NCI-H1436 (cell line): ENCODE measurements around the gene FBXL2.
"Not testable (repeated sequence)": the region's sequence is repeated elsewhere in the genome, so short reads cannot be mapped to it uniquely, and the experiment has no call there.

Experiments
- DNase-seq: peaks from one replicate; lab custom pipeline; 2025; lab: John Stamatoyannopoulos, UW

The FBXL2 gene

GRCh38 chr3:33315826-33316225 is 38.6 kb downstream of the FBXL2 start:
- DNase-seq = no peak

GRCh38 chr3:33317963-33318709 is 40.9 kb downstream of the FBXL2 start:
- no peak for DNase-seq

GRCh38 chr3:33318710-33319380 is 41.6 kb downstream of the FBXL2 start:
- no peak for DNase-seq

- DNase-seq = no peak
Observed at GRCh38 chr3:33322412-33322811, 45.2 kb downstream of the FBXL2 start.

GRCh38 chr3:33331414-33331813 is 54.2 kb downstream of the FBXL2 start:
- DNase-seq = no peak

GRCh38 chr3:33334364-33334763 is 57.1 kb downstream of the FBXL2 start:
- no peak for DNase-seq

GRCh38 chr3:33338936-33339465 is 61.8 kb downstream of the FBXL2 start:
- DNase-seq = not testable (repeated sequence)

GRCh38 chr3:33339758-33340157 is 62.5 kb downstream of the FBXL2 start:
- DNase-seq = no peak

- DNase-seq = no peak
Observed at GRCh38 chr3:33355611-33356010, 78.4 kb downstream of the FBXL2 start.

- DNase-seq = no peak
Observed at GRCh38 chr3:33358172-33358781, 81.0 kb downstream of the FBXL2 start.

- no peak for DNase-seq
Observed at GRCh38 chr3:33360136-33360825, 83.0 kb downstream of the FBXL2 start.

- DNase-seq = no peak
Observed at GRCh38 chr3:33363113-33363800, 86.0 kb downstream of the FBXL2 start.

GRCh38 chr3:33364060-33364459 is 86.8 kb downstream of the FBXL2 start:
- DNase-seq = no peak

GRCh38 chr3:33364531-33365128 is 87.4 kb downstream of the FBXL2 start:
- no peak for DNase-seq

GRCh38 chr3:33372218-33373081 is 95.2 kb downstream of the FBXL2 start:
- no peak for DNase-seq

- no peak for DNase-seq
Observed at GRCh38 chr3:33373082-33373437, 95.8 kb downstream of the FBXL2 start.

- no peak for DNase-seq
Observed at GRCh38 chr3:33377489-33377888, 100.2 kb downstream of the FBXL2 start.

GRCh38 chr3:33377931-33378330 is 100.7 kb downstream of the FBXL2 start:
- no peak for DNase-seq

GRCh38 chr3:33380653-33381052 is 103.4 kb downstream of the FBXL2 start:
- no peak for DNase-seq

- DNase-seq = no peak
Observed at GRCh38 chr3:33383951-33384350, 106.7 kb downstream of the FBXL2 start.
